Lower leg skin (tissue), 4 donors: Measurements from ENCODE around the gene ATAD2B. TPM values are rescaled to one million over a fixed set of nuclear protein-coding genes. Genes with fewer than 3 reads are reported as not detected.

Experiments
- DNase-seq, 2 donors: peaks; one replicate each; pipeline ENCODE4 v3.0.0-alpha.2; 2019; ENCODE audit warnings: low spot score in 2 of 2
- H3K4me3 ChIP-seq: fragments of 200-600 bp; sonication (generic); 2 replicates; pipeline ENCODE4 v1.5.1; 2017; ENCODE audit warnings: mild to moderate bottlenecking, low read depth; ENCODE audit not compliant: poor library complexity, severe bottlenecking
- CTCF ChIP-seq, 3 donors: fragments of 450-650 bp; IDR thresholded peaks; one replicate each; pipeline ENCODE4 v1.5.1; 2016; ENCODE audit warnings: antibody characterized with exemption in 3 of 3, mild to moderate bottlenecking in 3 of 3, moderate library complexity in 2 of 3
- POLR2A ChIP-seq, 2 donors: fragments of 450-650 bp; IDR thresholded peaks; one replicate each; pipeline ENCODE4 v1.6.1; 2016 to 2017; ENCODE audit warnings: antibody characterized with exemption in 2 of 2, mild to moderate bottlenecking in 1 of 2, moderate library complexity in 1 of 2
- WGBS, 2 donors: methylation state at CpG; one replicate each; pipeline ENCODE4 v1.1.5; 2018; 5-methylcytosine and 5-hydroxymethylcytosine counted together
- intact Hi-C: fragments of 100-400 bp; cut with DNase I; formaldehyde crosslinking; loops from one replicate; pipeline ENCODE4 v1.15.0; 2023; ENCODE audit warnings: low total_unique reads
- total RNA-seq, 4 donors: library from RNA; depleted of rRNA; stranded (reverse); fragments of >200 nt; gene quantifications; one replicate each; pipeline ENCODE4 v1.1.0, GENCODE V29; 2016

Gene ATAD2B
- total RNA-seq, 4 donors from 2014 or later, result 23.2 to 31.1 (median 27.9) TPM

- TF ChIP-seq CTCF (IDR thresholded peaks at IDR 0.05), result no peak
- no peak for TF ChIP-seq POLR2A (IDR thresholded peaks at IDR 0.05)
- WGBS, 2 donors, result 92 to 95% methylated on average over 18 of the region's 18 CpGs
- DNase-seq, result no peak
- intact Hi-C loops, result no loop called here
- H3K4me3 ChIP-seq, result no peak overlapping the region
Observed at GRCh38 chr2:23705771-23706612, 220.9 kb downstream of the ATAD2B start.

GRCh38 chr2:23703583-23704385 is 223.1 kb downstream of the ATAD2B start:
- 81 to 84% methylated on average over 16 of the region's 16 CpGs for WGBS, 2 donors
- peak in 1 of 2 donors; percentile 12 for DNase-seq
- intact Hi-C loops, result no loop called here
- no peak overlapping the region for H3K4me3 ChIP-seq
- TF ChIP-seq CTCF (IDR thresholded peaks at IDR 0.05), result no peak
- no peak for TF ChIP-seq POLR2A (IDR thresholded peaks at IDR 0.05)

- WGBS, 2 donors, result 95 to 99% methylated on average over 15 to 17 of the region's 17 CpGs
- DNase-seq, result peak; percentile 8 to 70
- intact Hi-C loops, result no loop called here
- no peak overlapping the region for H3K4me3 ChIP-seq
- TF ChIP-seq CTCF (IDR thresholded peaks at IDR 0.05), result no peak
- no peak for TF ChIP-seq POLR2A (IDR thresholded peaks at IDR 0.05)
Observed at GRCh38 chr2:23703037-23703582, 223.8 kb downstream of the ATAD2B start.

GRCh38 chr2:23700627-23701026 is 226.3 kb downstream of the ATAD2B start:
- 91 to 96% methylated on average over 5 of the region's 5 CpGs for WGBS, 2 donors
- no peak for TF ChIP-seq POLR2A (IDR thresholded peaks at IDR 0.05)
- no peak for TF ChIP-seq CTCF (IDR thresholded peaks at IDR 0.05)
- intact Hi-C loops, result no loop called here
- DNase-seq, result no peak
- H3K4me3 ChIP-seq, result no peak overlapping the region

- H3K4me3 ChIP-seq, result no peak overlapping the region
- intact Hi-C loops, result no loop called here
- WGBS, 2 donors, result 92 to 93% methylated on average over 5 of the region's 5 CpGs
- TF ChIP-seq POLR2A (IDR thresholded peaks at IDR 0.05) (no peak), CTCF (IDR thresholded peaks at IDR 0.05) (no peak)
- no peak for DNase-seq
Observed at GRCh38 chr2:23699580-23699925, 227.4 kb downstream of the ATAD2B start.
